SK-N-SH (cell line): Measurements from ENCODE around the gene MBD3. TPM values are rescaled to one million over a fixed set of nuclear protein-coding genes. Genes with fewer than 3 reads are reported as not detected.

Experiments
- CTCF ChIA-PET: fragments of 300-600, 350-600 bp; formaldehyde crosslinking; extraction: SDS; loops from one replicate; lab custom pipeline; 2021; lab: Yijun Ruan, JAX
- POLR2A ChIA-PET: fragments of 350-600 bp; sonication (Branson Sonifier 250); formaldehyde crosslinking; extraction: SDS; loops from one replicate; lab custom pipeline; 2020; ENCODE audit warnings: antibody characterized with exemption, inconsistent platforms; lab: Yijun Ruan, JAX
- DNase-seq: peaks from one replicate; pipeline ENCODE4 v3.0.0; 2012
- H2AFZ ChIP-seq: fragments of 200-600 bp; sonication (generic); 2 replicates; pipeline ENCODE4 v1.8.1; 2016; ENCODE audit warnings: antibody characterized with exemption, mild to moderate bottlenecking, low read depth
- H3F3A ChIP-seq: fragments of 200-600 bp; sonication (generic); replicated peaks from 2 replicates; pipeline ENCODE3; 2016; ENCODE audit warnings: antibody characterized with exemption, mild to moderate bottlenecking; ENCODE audit not compliant: insufficient read depth
- H3K27ac ChIP-seq, 2 experiments: fragments of 200-500 bp in 1 of 2; fragments of 200-600 bp in 1 of 2; sonication (Bioruptor generic) in 1 of 2; sonication (generic), shearing (Covaris generic) in 1 of 2; 2 replicates each; pipeline versions ENCODE4 v1.5.1 to v1.6.1; 2014 to 2016; ENCODE audit warnings: low read depth in 2 of 2, inconsistent platforms in 1 of 2, low read length in 1 of 2, mild to moderate bottlenecking in 1 of 2, mixed read lengths in 1 of 2
- H3K27me3 ChIP-seq: fragments of 200-600 bp; sonication (generic), shearing (Covaris generic); 2 replicates; pipeline ENCODE4 v1.6.1; 2016; ENCODE audit warnings: mixed run types; ENCODE audit not compliant: insufficient read depth
- H3K36me3 ChIP-seq, 2 experiments: fragments of 200-500 bp in 1 of 2; fragments of 200-600 bp in 1 of 2; sonication (Bioruptor generic) in 1 of 2; sonication (generic) in 1 of 2; replicated peaks in 1 of 2; 2 replicates each; pipeline versions ENCODE3 to v1.5.1; 2014 to 2016; ENCODE audit warnings: low read length in 1 of 2, mild to moderate bottlenecking in 1 of 2; ENCODE audit not compliant: insufficient read depth in 2 of 2, control insufficient read depth in 1 of 2
- H3K4me1 ChIP-seq, 2 experiments: fragments of 200-500 bp in 1 of 2; fragments of 200-600 bp in 1 of 2; sonication (Bioruptor generic) in 1 of 2; sonication (generic), shearing (Covaris generic) in 1 of 2; 2 replicates each; pipeline versions ENCODE4 v1.5.1 to v1.6.1; 2014 to 2016; ENCODE audit warnings: low read depth in 1 of 2, low read length in 1 of 2, mixed run types in 1 of 2; ENCODE audit not compliant: insufficient read depth in 2 of 2, control insufficient read depth in 1 of 2
- H3K4me2 ChIP-seq: fragments of 200-600 bp; sonication (generic), shearing (Covaris generic); 2 replicates; pipeline ENCODE4 v1.6.1; 2017; ENCODE audit warnings: mixed run types
- H3K4me3 ChIP-seq, 2 experiments: fragments of 200-500 bp in 1 of 2; fragments of 200-600 bp in 1 of 2; sonication (Bioruptor generic) in 1 of 2; sonication (generic), shearing (Covaris generic) in 1 of 2; 2 replicates each; pipeline versions ENCODE4 v1.5.1 to v1.8.1; 2014 to 2016; ENCODE audit warnings: low read depth in 2 of 2, inconsistent platforms in 1 of 2, low read length in 1 of 2, mild to moderate bottlenecking in 1 of 2, mixed read lengths in 1 of 2, moderate library complexity in 1 of 2
- H3K79me2 ChIP-seq: fragments of 200-600 bp; sonication (generic); 2 replicates; pipeline ENCODE4 v1.8.1; 2017; ENCODE audit warnings: mild to moderate bottlenecking; ENCODE audit not compliant: insufficient read depth
- H3K9ac ChIP-seq: fragments of 200-600 bp; sonication (generic); 2 replicates; pipeline ENCODE4 v1.6.1; 2017; ENCODE audit warnings: mixed run types
- H3K9me2 ChIP-seq: fragments of 200-600 bp; sonication (generic); 2 replicates; pipeline ENCODE4 v1.6.1; 2017; ENCODE audit warnings: mixed run types
- H3K9me3 ChIP-seq: fragments of 200-600 bp; sonication (generic); 2 replicates; pipeline ENCODE4 v1.6.1; 2017; ENCODE audit warnings: mixed run types, mild to moderate bottlenecking, moderate library complexity
- H4K20me1 ChIP-seq: fragments of 200-600 bp; sonication (generic); 2 replicates; pipeline ENCODE4 v1.6.1; 2017; ENCODE audit warnings: mild to moderate bottlenecking, mixed run types; ENCODE audit not compliant: insufficient read depth
- ELF1 ChIP-seq: IDR thresholded peaks from 2 replicates; pipeline ENCODE4 v1.4.0; 2012
- EP300 ChIP-seq, 2 experiments: IDR thresholded peaks; 2 replicates each; pipeline versions ENCODE4 v1.4.0 to v1.6.1; 2012; ENCODE audit warnings: borderline replicate concordance in 1 of 2, low read depth in 1 of 2, low read length in 1 of 2
- EZH2phosphoT487 ChIP-seq: fragments of 200-600 bp; sonication (generic); IDR thresholded peaks from 2 replicates; pipeline ENCODE4 v1.6.1; 2017; ENCODE audit warnings: low read depth, mixed run types, mild to moderate bottlenecking, antibody characterized with exemption, moderate library complexity, borderline replicate concordance
- FOSL2 ChIP-seq: IDR thresholded peaks from 2 replicates; pipeline ENCODE4 v1.4.0; 2012; ENCODE audit warnings: low read depth, mild to moderate bottlenecking, moderate library complexity, borderline replicate concordance
- FOXM1 ChIP-seq: IDR thresholded peaks from 2 replicates; pipeline ENCODE4 v1.4.0; 2012; ENCODE audit warnings: low read depth, mild to moderate bottlenecking
- GABPA ChIP-seq: IDR thresholded peaks from 2 replicates; pipeline ENCODE4 v1.4.0; 2012; ENCODE audit warnings: low read depth, mild to moderate bottlenecking
- JUND ChIP-seq: IDR thresholded peaks from 2 replicates; pipeline ENCODE4 v1.4.0; 2012
- MEF2A ChIP-seq: IDR thresholded peaks from 2 replicates; pipeline ENCODE4 v1.4.0; 2012; ENCODE audit warnings: low read depth, borderline replicate concordance
- NFIC ChIP-seq: IDR thresholded peaks from 2 replicates; pipeline ENCODE4 v1.4.0; 2012; ENCODE audit warnings: borderline replicate concordance
- NRF1 ChIP-seq: IDR thresholded peaks from 2 replicates; pipeline ENCODE4 v1.6.1; 2012; ENCODE audit warnings: low read depth, mild to moderate bottlenecking, low read length
- RAD21 ChIP-seq: IDR thresholded peaks from 2 replicates; pipeline ENCODE4 v1.6.1; 2012; ENCODE audit warnings: mild to moderate bottlenecking, low read length
- TAF1 ChIP-seq: IDR thresholded peaks from 2 replicates; pipeline ENCODE4 v1.6.1; 2012; ENCODE audit warnings: low read depth, mild to moderate bottlenecking, low read length, moderate library complexity, borderline replicate concordance
- TEAD4 ChIP-seq: IDR thresholded peaks from 2 replicates; pipeline ENCODE4 v1.4.0; 2012; ENCODE audit warnings: mild to moderate bottlenecking, borderline replicate concordance; ENCODE audit not compliant: insufficient read depth
- WGBS: methylation state at CpG from one replicate; pipeline ENCODE4 v1.1.6; 2017; ENCODE audit warnings: low lambda C conversion rate; 5-methylcytosine and 5-hydroxymethylcytosine counted together
- polyA plus RNA-seq, 3 experiments: library from polyadenylated mRNA; depleted of rRNA; stranded (reverse); fragments of >200 nt; gene quantifications; 2 replicates each; pipeline ENCODE4 v1.2.3, GENCODE V29; 2012
- TF ChIP-seq, protein P1 (sequence below): fragments of 150-350 bp; IDR thresholded peaks from 2 replicates; pipeline ENCODE4 v1.6.1; 2017; ENCODE audit warnings: antibody characterized with exemption, low read length, low read depth, borderline replicate concordance
- TF ChIP-seq, protein P2 (sequence below): fragments of 150-350 bp; IDR thresholded peaks from 2 replicates; pipeline ENCODE4 v1.6.1; 2016; ENCODE audit warnings: mild to moderate bottlenecking, low read depth, low read length
- TF ChIP-seq, protein P3 (sequence below): fragments of 200-600 bp; sonication (generic); IDR thresholded peaks from 2 replicates; pipeline ENCODE4 v1.6.1; 2017; ENCODE audit warnings: antibody characterized with exemption, mild to moderate bottlenecking, moderate library complexity
- TF ChIP-seq, protein P4 (sequence below): IDR thresholded peaks from 2 replicates; pipeline ENCODE4 v1.4.0; 2012; ENCODE audit warnings: low read depth
- TF ChIP-seq, protein P5 (sequence below): IDR thresholded peaks from 2 replicates; pipeline ENCODE4; 2012
- TF ChIP-seq, protein P6 (sequence below): IDR thresholded peaks from 2 replicates; pipeline ENCODE4 v1.4.0; 2012; ENCODE audit warnings: low read depth, borderline replicate concordance

Gene MBD3
- polyA plus RNA-seq, 1 of the 3 experiments (the other 2 are of a cell fraction), result 96.5 TPM

DNA sequence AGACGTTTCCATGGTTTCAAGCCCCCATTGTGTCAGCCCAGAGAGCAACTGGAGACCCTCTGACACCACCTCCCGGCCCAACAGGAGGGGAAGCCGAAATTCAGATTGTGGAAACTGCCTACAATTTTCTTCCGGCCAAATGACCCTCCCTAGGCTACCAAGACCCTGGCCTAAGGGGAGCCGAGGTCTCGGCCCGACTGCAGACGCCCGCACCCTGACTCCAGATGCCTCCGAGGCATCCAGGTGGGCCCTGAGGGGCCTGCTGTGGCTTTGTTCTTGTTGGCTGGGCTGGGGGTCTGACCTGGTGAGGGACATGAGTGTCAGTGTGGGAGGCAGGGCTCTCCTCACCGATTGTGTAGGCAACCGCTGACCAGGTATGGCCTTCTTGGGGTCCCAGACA is 34.1 kb downstream of the MBD3 start:
- Histone ChIP-seq H3K79me2 (peaks cover 76% of the 10 kb centered on the region), H3K4me3 (no peak overlapping the region), H3K27me3 (no peaks in the 10 kb centered on the region), H3K9me3 (no peaks in the 10 kb centered on the region), H3K9me2 (no peaks in the 10 kb centered on the region), H3K27ac (no peak overlapping the region), H3K4me2 (no peak overlapping the region), H3K4me1 (no peaks in the 10 kb centered on the region), H2AFZ (no peak overlapping the region), H3K9ac (no peak overlapping the region), H3F3A (no peaks in the 10 kb centered on the region), H4K20me1 (peaks cover 78% of the 10 kb centered on the region), H3K36me3 (peaks cover 0 to 2% of the 10 kb centered on the region in 2 experiments)
- WGBS, result 88% methylated on average over 6 of the region's 12 CpGs
- no peak for TF ChIP-seq MEF2A
- TF ChIP-seq, protein P1, sequence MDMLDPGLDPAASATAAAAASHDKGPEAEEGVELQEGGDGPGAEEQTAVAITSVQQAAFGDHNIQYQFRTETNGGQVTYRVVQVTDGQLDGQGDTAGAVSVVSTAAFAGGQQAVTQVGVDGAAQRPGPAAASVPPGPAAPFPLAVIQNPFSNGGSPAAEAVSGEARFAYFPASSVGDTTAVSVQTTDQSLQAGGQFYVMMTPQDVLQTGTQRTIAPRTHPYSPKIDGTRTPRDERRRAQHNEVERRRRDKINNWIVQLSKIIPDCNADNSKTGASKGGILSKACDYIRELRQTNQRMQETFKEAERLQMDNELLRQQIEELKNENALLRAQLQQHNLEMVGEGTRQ, result no peak
- TF ChIP-seq, protein P2, sequence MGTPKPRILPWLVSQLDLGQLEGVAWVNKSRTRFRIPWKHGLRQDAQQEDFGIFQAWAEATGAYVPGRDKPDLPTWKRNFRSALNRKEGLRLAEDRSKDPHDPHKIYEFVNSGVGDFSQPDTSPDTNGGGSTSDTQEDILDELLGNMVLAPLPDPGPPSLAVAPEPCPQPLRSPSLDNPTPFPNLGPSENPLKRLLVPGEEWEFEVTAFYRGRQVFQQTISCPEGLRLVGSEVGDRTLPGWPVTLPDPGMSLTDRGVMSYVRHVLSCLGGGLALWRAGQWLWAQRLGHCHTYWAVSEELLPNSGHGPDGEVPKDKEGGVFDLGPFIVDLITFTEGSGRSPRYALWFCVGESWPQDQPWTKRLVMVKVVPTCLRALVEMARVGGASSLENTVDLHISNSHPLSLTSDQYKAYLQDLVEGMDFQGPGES, result no peak
- TF ChIP-seq EP300 (IDR thresholded peaks at IDR 0.05; ENCODE audit: borderline replicate concordance in 1 of 2, low read depth in 1 of 2, low read length in 1 of 2), result no peak
- TF ChIP-seq TAF1, result no peak
- no peak for TF ChIP-seq NFIC
- TF ChIP-seq, protein P3, sequence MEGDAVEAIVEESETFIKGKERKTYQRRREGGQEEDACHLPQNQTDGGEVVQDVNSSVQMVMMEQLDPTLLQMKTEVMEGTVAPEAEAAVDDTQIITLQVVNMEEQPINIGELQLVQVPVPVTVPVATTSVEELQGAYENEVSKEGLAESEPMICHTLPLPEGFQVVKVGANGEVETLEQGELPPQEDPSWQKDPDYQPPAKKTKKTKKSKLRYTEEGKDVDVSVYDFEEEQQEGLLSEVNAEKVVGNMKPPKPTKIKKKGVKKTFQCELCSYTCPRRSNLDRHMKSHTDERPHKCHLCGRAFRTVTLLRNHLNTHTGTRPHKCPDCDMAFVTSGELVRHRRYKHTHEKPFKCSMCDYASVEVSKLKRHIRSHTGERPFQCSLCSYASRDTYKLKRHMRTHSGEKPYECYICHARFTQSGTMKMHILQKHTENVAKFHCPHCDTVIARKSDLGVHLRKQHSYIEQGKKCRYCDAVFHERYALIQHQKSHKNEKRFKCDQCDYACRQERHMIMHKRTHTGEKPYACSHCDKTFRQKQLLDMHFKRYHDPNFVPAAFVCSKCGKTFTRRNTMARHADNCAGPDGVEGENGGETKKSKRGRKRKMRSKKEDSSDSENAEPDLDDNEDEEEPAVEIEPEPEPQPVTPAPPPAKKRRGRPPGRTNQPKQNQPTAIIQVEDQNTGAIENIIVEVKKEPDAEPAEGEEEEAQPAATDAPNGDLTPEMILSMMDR, result no peak
- no peak for TF ChIP-seq ELF1
- ChIA-PET CTCF (interaction anchor here (2.0 to 3.6 kb wide), 2 partner anchors 12 to 114 kb away, joined by 5 to 19 read pairs; no protein-coding TSS in a partner anchor), POLR2A (no interaction called here)
- no peak for DNase-seq

DNA sequence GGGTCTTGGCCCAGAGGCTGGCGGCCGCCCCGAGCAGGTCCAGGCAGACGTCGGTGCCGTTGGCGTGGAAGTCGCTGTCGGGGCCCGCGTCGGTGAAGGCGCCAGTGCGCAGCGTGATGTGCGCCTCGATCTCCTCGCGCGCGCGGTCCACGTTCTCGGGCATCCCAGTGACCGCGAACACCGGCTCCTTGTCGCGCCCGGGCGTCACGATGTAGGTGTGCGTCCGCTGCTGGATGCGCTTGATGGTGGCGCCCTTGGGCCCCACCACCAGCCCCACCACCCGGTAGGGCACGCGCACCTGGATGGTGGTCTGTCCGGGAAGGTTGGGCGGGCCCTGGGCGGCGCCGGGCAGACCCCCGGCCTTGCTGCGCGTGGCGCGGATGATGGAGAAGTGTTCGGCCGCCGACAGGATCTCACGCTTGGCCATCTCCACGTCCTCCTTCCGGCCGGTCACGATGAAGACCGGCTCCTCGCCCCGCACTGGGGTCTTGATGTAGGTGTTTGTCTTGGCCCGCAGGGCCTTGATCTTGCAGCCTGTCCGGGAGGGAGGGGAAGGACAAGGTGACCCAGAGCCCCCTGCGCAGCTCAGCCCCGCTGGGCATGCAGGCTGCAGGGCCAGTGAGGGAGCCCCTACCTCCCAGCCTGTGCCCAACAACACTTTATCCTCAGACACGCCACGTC is 36.1 kb downstream of the MBD3 start:
- no peak overlapping the region for H3K4me2 ChIP-seq
- H3F3A ChIP-seq, result no peaks in the 10 kb centered on the region
- ChIA-PET CTCF (interaction anchor here (0.7 kb wide), 1 partner anchor 10 kb away, joined by 3 read pairs; no protein-coding TSS in a partner anchor), POLR2A (no interaction called here)
- no peaks in the 10 kb centered on the region for H3K9me3 ChIP-seq
- H3K9me2 ChIP-seq, result no peaks in the 10 kb centered on the region
- H3K27ac ChIP-seq, result no peak overlapping the region
- TF ChIP-seq TAF1, result no peak
- TF ChIP-seq JUND, result no peak
- TF ChIP-seq FOSL2, result no peak
- TF ChIP-seq FOXM1, result no peak
- TF ChIP-seq, protein P4, sequence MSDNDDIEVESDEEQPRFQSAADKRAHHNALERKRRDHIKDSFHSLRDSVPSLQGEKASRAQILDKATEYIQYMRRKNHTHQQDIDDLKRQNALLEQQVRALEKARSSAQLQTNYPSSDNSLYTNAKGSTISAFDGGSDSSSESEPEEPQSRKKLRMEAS, result no peak
- TF ChIP-seq EZH2phosphoT487, result no peak
- TF ChIP-seq EP300 (IDR thresholded peaks at IDR 0.05; ENCODE audit: borderline replicate concordance in 1 of 2, low read depth in 1 of 2, low read length in 1 of 2), result no peak
- TF ChIP-seq NRF1, result no peak
- no peak for TF ChIP-seq GABPA
- TF ChIP-seq RAD21, result no peak
- no peak for TF ChIP-seq TEAD4
- TF ChIP-seq MEF2A, result no peak
- TF ChIP-seq, protein P5, sequence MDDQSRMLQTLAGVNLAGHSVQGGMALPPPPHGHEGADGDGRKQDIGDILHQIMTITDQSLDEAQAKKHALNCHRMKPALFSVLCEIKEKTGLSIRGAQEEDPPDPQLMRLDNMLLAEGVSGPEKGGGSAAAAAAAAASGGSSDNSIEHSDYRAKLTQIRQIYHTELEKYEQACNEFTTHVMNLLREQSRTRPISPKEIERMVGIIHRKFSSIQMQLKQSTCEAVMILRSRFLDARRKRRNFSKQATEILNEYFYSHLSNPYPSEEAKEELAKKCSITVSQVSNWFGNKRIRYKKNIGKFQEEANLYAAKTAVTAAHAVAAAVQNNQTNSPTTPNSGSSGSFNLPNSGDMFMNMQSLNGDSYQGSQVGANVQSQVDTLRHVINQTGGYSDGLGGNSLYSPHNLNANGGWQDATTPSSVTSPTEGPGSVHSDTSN, result no peak
- TF ChIP-seq, protein P6, sequence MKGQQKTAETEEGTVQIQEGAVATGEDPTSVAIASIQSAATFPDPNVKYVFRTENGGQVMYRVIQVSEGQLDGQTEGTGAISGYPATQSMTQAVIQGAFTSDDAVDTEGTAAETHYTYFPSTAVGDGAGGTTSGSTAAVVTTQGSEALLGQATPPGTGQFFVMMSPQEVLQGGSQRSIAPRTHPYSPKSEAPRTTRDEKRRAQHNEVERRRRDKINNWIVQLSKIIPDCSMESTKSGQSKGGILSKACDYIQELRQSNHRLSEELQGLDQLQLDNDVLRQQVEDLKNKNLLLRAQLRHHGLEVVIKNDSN, result no peak
- no peak overlapping the region for H3K4me3 ChIP-seq
- H2AFZ ChIP-seq, result no peak overlapping the region
- DNase-seq, result no peak
- no peaks in the 10 kb centered on the region for H3K27me3 ChIP-seq
- WGBS, result 97% methylated on average over 52 of the region's 66 CpGs
- H3K79me2 ChIP-seq, result peaks cover 56% of the 10 kb centered on the region
- H3K9ac ChIP-seq, result no peak overlapping the region
- peaks cover 0 to 2% of the 10 kb centered on the region in 2 experiments for H3K36me3 ChIP-seq
- H4K20me1 ChIP-seq, result peaks cover 60% of the 10 kb centered on the region
- no peaks in the 10 kb centered on the region for H3K4me1 ChIP-seq
